22Rv1 (cell line): Measurements from ENCODE around the gene EPB41.
"Not testable (repeated sequence)": the region's sequence is repeated elsewhere in the genome, so short reads cannot be mapped to it uniquely, and the experiment has no call there.

Experiments
- H3K27ac ChIP-seq: fragments of 450-650 bp; 2 replicates; pipeline ENCODE4 v1.5.1; 2017
- ZFX ChIP-seq: fragments of 450-650 bp; IDR thresholded peaks from 2 replicates; pipeline ENCODE4 v1.6.1; 2017; ENCODE audit warnings: antibody characterized with exemption, borderline replicate concordance
- TF ChIP-seq, protein P1 (sequence below): fragments of 450-650 bp; IDR thresholded peaks from 2 replicates; pipeline ENCODE4 v1.5.1; 2017; ENCODE audit warnings: mild to moderate bottlenecking

EPB41 gene

DNA sequence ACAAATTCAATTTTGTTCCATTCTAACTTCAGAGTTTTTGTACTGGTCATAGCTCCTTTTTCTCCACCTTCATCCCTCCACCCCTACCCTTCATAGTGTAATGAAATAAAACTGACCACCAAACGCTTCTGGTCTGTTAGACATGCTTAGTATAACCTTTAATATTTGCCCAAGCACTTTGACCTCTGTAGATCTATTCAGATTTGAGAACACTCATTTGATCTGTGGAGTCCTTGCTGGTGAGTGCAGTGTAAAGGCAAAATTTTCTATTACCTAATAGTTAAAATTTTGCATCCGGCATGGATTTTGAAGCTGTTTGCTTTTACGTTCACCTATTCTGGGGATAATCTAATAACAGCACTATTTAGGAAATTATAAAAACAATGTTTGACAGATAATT is 168.2 kb downstream of the EPB41 start:
- TF ChIP-seq, protein P1, sequence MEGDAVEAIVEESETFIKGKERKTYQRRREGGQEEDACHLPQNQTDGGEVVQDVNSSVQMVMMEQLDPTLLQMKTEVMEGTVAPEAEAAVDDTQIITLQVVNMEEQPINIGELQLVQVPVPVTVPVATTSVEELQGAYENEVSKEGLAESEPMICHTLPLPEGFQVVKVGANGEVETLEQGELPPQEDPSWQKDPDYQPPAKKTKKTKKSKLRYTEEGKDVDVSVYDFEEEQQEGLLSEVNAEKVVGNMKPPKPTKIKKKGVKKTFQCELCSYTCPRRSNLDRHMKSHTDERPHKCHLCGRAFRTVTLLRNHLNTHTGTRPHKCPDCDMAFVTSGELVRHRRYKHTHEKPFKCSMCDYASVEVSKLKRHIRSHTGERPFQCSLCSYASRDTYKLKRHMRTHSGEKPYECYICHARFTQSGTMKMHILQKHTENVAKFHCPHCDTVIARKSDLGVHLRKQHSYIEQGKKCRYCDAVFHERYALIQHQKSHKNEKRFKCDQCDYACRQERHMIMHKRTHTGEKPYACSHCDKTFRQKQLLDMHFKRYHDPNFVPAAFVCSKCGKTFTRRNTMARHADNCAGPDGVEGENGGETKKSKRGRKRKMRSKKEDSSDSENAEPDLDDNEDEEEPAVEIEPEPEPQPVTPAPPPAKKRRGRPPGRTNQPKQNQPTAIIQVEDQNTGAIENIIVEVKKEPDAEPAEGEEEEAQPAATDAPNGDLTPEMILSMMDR, result no peak
- TF ChIP-seq ZFX, result no peak
- H3K27ac ChIP-seq, result no peak overlapping the region

GRCh38 chr1:29083317-29084195 is 169.2 kb downstream of the EPB41 start:
- H3K27ac ChIP-seq, result no peak overlapping the region
- TF ChIP-seq, protein P1, result no peak
- no peak for TF ChIP-seq ZFX

DNA sequence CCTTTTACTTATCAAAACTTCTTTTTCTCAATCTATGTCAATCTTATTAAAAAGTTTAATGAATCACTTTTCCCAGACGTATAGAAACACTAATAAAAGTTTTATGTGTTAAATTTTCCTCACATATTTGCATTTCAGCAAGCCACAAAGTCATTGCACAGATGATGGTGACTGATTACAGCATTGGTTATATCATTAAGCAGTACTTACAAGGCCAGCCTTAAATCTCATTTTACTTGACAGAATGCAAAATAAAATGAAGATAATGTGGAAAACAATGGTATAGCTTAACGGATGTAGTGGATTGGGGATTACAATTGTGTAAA is 169.8 kb downstream of the EPB41 start:
- H3K27ac ChIP-seq, result no peak overlapping the region
- no peak for TF ChIP-seq ZFX
- TF ChIP-seq, protein P1, result no peak

DNA sequence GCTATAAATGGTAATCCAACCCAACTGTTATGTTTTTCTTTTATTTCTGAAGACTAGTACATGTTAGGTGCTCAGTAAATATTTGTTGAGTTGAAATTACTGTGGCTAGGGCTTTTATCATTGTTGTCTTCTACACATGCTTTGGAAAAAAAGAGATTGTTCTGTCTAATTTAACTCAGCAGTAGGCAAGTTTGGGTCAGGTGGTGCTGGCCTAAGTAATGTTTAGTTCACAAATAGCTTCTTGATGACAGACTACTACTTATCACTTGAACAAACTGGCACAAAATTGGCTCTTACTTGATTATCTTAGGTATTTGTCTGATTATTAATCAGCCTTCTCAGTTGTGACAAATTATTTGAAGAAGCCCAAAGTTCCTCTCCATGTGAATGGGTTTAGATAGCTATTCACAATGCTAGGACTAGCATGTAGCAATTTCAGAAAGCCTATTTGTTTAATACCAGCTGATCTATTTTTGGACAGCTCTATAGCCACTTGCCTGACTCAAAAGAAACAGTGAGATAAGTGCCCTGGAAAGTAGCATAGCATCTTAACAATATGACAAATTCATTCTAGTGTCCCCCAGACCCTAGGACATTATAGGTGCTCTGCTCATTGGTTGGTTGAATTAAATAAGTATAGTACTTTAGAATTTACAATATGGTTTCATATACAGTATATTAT is 176.7 kb downstream of the EPB41 start:
- H3K27ac ChIP-seq, result no peak overlapping the region
- TF ChIP-seq, protein P1, result no peak
- no peak for TF ChIP-seq ZFX

- not testable (repeated sequence) for H3K27ac ChIP-seq
These were observed 178.3 kb downstream of the EPB41 start for GRCh38 chr1:29092704-29093103.

DNA sequence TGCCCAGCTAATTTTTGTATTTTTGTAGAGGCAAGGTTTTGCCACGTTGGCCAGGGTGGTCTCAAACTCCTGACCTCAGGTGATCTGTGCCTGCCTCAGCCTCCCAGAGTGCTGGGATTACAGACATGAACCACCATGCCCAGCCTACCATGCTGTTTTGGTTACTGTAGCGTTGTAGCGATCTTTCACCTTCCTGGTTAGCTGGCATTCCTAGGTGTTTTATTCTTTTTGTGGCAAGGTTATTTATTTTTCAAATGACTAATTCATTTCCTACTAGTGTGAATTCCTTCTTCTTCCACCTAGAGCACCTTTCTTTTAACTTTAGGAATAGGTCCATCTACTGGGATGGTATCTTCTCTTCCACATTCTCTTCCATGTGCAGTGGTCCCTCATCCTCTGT is 180.1 kb downstream of the EPB41 start:
- TF ChIP-seq, protein P1, result no peak
- TF ChIP-seq ZFX, result no peak
- H3K27ac ChIP-seq, result no peak overlapping the region

DNA sequence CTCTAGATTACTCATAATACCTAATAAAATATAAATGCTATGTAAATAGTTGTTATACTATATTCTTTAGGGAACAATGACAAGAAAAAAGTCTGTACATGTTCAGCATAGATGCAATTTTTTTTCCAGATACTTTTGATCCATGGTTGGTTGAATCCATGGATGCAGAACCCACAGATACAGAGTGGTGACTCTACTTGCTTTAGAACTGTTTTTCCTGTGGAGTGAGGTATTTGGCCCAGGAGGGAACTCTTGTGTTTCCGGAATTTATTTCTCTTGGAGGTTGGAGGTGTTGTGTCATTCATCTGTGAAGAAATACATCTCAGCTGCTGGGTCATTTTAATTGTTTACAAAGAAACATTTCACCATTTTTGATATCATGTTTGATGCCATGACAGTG is 180.6 kb downstream of the EPB41 start:
- no peak for TF ChIP-seq ZFX
- TF ChIP-seq, protein P1, result no peak

More for the DNA sequence above, 180.6 kb downstream of the EPB41 start:
- no peak overlapping the region for H3K27ac ChIP-seq
